ENCODE results near the gene PPP5C. TPM values are rescaled to one million over a fixed set of nuclear protein-coding genes. Genes with fewer than 3 reads are reported as not detected.
A peak's percentile ranks its signal among the peaks of the same experiment; 100 is the strongest.

Gene PPP5C
- total RNA-seq, 2 donors from 2014 or later: 60.0 to 127 TPM

DNA sequence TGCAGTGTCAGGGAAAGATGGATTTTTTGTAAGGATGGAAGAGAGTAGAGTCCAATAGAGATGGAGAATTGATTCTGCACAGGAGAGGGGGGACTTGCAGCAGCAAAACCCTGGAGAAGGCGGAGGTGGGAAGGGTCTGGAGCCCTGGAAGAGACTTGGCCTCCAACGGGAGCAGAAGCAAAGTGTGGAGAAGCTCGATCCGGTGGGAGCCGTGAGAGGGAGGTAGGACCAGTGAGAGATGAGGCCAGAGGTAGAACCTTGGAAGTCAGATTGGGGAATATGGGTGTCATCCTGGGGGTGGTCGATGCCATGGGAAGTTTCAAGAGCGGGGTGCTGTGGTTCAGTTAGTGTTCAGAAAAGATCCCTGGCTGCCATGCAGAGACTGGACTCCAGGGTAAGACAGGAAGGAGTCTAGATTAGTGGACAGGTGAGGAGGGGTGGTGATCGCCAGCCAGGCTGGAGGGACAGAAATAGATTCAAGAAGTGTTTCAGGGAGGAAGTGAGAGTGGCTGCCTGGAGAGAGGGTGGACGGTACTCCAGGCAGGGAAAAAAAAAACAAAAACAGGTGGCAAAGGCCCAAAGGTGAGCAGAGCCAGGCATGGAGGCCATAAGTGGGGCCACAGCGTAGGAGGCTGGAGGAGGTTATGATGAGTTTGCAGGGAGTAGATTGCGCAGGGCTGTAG, 2.6 kb downstream of the PPP5C start:
- Mint-ChIP-seq H3K27me3 (no peaks in the 10 kb centered on the region), H3K27ac (peak overlapping the region; percentile 98), H3K36me3 (ENCODE audit: low read depth) (peaks cover 38% of the 10 kb centered on the region), H3K4me1 (peaks cover 42% of the 10 kb centered on the region), H3K4me3 (peak overlapping the region; percentile 93), H3K9me3 (no peaks in the 10 kb centered on the region)
- ATAC-seq (replicated peaks): no peak

DNA sequence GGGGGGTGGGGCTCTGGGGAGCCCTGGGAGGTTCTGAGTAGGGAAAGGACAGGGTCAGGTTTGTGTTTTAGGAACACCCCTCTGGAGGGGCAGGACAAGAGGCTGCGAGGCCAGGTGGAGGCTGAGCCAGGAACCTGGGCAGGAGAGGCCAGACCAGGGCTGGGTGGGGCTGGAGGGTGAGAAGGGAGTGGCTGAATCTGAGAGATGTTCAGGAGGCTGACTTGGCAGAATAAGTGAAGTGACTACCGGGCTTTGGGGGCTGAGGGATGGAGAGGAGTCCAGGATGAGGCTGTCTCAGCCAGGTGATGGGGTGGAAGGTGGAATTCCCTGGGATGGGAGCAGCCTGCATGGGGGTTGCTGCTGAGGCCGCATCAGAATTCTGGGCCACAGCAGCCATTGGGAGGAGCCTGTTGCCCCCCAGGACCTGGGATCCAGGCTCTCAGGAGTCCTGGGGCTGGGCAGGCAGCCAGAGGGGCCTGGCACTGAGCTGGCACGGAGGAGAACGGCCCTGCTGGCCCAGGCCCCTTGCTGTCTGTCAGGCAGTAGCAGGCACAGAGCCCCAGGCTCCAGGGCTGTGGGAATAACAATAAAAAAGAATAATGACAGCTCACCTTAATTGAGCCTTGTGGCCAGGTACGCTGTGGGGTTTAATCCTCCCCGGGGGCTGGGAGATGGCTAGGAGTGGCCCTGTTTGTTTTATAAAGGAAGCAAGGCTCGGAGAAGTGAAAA, 3.3 kb downstream of the PPP5C start:
- peak; percentile 13 for ATAC-seq (replicated peaks)
- Mint-ChIP-seq H3K27ac (peak overlapping the region; percentile 98), H3K4me3 (peak overlapping the region; percentile 93), H3K27me3 (no peaks in the 10 kb centered on the region), H3K9me3 (no peaks in the 10 kb centered on the region), H3K4me1 (peaks cover 42% of the 10 kb centered on the region), H3K36me3 (ENCODE audit: low read depth) (peaks cover 46% of the 10 kb centered on the region)

DNA sequence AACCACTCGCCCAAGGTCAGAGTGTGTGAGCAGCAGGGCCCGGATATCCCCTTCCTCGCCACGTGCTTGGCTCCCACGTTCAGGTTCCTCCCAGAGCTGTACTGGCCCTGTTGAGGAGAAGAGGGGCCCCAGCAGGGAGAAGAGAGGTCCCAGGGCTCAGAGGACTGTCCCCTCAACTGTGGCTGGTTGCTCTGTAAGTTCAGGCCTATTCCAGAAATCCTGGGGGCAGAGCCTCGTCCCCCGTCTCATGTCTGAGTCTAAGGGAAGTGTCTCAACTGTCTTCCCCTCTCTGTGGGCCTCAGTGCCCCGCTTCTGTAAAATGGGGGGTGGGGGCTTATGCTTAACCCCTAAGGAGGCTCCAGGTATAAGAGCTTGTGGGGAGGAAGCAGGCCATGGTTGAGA, 3.9 kb downstream of the PPP5C start:
- peak; percentile 25 for ATAC-seq (replicated peaks)
- peak overlapping the region; percentile 93 for H3K4me3 Mint-ChIP-seq
- H3K36me3 Mint-ChIP-seq (ENCODE audit: low read depth): peaks cover 52% of the 10 kb centered on the region
- H3K27me3 Mint-ChIP-seq: no peaks in the 10 kb centered on the region
- H3K9me3 Mint-ChIP-seq: no peaks in the 10 kb centered on the region
- H3K27ac Mint-ChIP-seq: peak overlapping the region; percentile 98
- peaks cover 42% of the 10 kb centered on the region for H3K4me1 Mint-ChIP-seq

DNA sequence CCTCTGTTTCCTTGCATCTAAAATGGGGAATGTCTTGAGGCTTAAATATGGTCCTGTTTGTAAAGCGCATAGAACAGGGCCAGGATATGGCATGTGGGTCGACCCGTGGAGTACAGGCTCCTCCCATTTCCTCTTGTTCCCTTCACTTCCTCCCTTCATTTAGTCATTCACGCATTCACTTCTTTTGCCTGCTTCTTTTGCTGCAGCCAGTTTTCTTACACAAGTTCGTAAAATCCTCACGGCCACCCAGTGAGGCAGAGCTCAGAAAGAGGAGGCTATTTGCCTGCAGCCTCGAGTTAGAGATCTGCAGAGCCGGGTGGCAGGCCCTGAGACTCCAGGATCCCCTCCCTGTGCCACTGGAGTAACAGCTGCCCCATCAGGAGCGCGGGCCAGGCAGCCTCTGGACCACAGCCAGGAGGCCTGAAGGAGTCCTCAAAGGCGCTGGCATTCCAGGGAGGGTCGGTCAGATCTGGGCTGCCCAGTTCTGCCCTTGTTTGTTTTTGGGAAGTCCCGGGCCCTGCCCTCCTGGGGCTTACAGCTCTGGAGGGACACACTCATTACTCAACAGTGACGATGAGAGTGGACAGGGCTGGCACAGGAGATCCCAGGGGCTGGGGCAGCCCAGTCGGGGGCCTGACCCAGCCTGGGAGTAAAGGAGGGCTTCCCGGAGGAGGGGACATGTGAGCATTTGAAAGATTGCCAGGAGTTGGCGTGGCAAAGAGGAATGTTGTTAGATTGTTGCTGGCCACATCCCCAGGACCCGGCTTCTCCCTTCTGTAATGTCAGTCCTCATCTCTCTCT, 4.6 kb downstream of the PPP5C start:
- ATAC-seq (replicated peaks): peak; percentile 43
- Mint-ChIP-seq H3K27me3 (no peaks in the 10 kb centered on the region), H3K9me3 (no peaks in the 10 kb centered on the region), H3K4me3 (peak overlapping the region; percentile 93), H3K27ac (peak overlapping the region; percentile 98), H3K36me3 (ENCODE audit: low read depth) (peaks cover 57% of the 10 kb centered on the region), H3K4me1 (peaks cover 42% of the 10 kb centered on the region)

DNA sequence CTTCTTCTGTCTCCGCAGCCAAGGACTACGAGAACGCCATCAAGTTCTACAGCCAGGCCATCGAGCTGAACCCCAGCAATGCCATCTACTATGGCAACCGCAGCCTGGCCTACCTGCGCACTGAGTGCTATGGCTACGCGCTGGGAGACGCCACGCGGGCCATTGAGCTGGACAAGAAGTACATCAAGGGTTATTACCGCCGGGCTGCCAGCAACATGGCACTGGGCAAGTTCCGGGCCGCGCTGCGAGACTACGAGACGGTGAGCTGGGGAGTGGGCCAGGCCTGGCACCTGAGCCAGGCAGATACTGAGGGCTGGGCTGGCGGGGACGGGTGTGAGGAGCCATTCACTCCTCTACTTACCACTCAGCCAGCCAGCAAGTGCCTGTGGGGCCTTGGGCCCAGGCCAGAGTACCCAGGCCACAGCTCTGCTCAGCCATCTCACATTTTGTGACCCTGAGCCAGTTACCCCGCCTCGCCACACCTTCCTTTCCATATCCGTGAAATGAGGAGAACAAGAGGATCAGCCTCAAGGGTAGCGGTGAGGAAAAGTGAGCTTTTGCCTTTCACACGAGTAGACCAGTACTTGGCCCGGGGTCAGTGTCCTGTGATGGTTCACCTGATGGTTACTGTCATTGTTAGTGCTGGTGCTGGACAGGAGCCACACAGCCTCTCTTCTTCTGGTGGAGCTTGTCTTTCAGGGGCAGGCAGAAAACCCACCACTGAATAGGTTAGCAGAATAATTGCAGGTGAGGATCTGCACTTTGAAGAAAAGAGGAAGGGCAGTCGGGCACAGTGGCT, 7.0 kb downstream of the PPP5C start:
- ATAC-seq (replicated peaks): no peak
- Mint-ChIP-seq H3K4me1 (peaks cover 34% of the 10 kb centered on the region), H3K9me3 (no peaks in the 10 kb centered on the region), H3K36me3 (ENCODE audit: low read depth) (peaks cover 74% of the 10 kb centered on the region), H3K27me3 (no peaks in the 10 kb centered on the region), H3K27ac (peak overlapping the region; percentile 43), H3K4me3 (no peak overlapping the region)

DNA sequence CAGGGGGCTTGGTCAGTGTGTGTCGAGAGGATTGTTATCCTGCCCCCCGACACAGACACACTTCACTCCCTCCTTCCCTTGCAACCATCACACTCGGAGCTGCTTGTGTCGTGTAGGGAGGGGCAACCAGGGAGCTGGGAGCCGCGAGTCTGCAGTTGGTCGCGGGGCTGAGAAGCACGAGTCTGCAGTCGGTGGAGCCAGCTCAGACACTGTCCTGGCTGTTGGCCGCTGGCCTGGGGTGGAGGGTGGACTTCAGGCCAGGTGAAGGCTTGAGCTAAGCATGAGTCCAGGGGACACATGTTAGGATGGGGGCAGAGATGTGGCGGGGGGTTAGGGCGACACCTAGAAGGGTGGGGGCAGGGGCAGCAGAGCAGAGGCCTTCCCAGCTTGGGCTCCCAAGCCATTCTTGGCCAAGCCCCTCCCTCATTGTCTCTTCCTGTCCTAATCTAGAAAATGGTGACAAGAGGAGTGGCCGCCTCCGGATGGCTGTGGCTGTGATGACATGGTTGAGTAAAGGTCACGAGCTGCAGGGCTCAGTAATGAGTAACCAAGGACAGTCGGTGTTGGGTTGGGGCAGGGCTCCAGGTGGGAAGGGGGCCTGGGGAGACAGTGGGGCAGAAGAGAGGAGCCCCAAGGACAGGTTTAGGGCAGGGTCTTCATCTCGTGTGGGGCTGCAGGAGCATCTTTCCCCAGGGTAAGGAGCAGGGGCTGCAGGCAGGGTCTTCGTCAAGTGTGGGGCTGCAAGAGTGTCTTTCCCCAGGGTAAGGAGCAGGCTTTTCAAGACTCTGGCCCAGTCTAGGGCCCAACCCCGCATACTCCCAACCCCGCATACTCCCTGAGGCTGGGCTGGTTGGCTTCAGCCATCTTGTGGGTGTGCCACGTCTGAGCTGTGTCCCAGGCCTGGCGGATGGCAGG, 8.6 kb downstream of the PPP5C start:
- no peaks in the 10 kb centered on the region for H3K27me3 Mint-ChIP-seq
- H3K4me1 Mint-ChIP-seq: peaks cover 21% of the 10 kb centered on the region
- peak; percentile 60 for ATAC-seq (replicated peaks)
- no peaks in the 10 kb centered on the region for H3K9me3 Mint-ChIP-seq
- peak overlapping the region; percentile 90 for H3K27ac Mint-ChIP-seq
- H3K4me3 Mint-ChIP-seq: peak overlapping the region; percentile 20
- H3K36me3 Mint-ChIP-seq (ENCODE audit: low read depth): peaks cover 67% of the 10 kb centered on the region

DNA sequence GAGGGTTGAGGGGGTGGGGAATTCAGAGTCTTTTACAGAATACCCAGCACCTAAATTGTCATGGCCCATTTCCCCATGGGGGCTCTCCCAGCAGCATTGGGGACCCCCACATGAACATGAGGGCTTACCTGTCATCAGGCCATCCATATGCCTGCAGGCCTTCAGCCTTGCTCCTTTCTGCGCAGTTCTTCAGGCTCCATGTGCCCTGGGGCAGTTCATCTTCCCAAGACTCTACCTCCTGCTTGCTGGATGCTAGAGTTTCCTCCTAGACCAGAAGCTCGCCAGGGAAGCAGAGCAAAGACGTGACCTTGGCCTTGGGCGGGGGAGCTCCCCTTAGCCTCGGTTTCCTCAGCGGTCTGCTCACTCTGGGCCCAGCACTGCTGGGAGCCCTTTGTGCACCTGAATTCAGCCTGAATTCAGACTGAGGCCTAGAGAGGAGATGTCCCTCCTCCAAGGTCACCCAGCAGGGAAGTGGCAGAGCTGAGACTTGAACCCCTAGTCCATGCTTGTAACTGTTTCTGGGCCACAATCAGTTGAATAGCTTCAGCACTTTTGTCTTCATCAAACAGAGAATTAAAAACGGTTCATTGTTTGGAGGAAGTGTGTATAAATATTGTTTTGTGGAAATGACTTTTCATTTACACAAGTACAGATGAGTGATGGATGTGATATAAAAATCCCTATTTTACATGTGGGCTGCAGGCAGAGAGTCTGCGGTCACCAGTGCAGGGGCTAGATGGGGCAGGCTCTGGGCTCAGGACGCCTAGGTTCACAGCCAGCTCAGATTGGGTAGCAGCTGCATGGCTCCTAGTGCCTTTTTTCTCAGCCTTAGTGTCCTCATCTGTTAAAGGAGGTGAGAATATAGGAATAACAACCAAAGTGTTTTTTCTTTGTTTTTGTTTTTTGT, 9.5 kb downstream of the PPP5C start:
- Mint-ChIP-seq H3K9me3 (no peaks in the 10 kb centered on the region), H3K4me3 (no peak overlapping the region), H3K27me3 (no peaks in the 10 kb centered on the region), H3K36me3 (ENCODE audit: low read depth) (peaks cover 67% of the 10 kb centered on the region), H3K27ac (no peak overlapping the region), H3K4me1 (peaks cover 15% of the 10 kb centered on the region)
- ATAC-seq (replicated peaks): peak; percentile 44

DNA sequence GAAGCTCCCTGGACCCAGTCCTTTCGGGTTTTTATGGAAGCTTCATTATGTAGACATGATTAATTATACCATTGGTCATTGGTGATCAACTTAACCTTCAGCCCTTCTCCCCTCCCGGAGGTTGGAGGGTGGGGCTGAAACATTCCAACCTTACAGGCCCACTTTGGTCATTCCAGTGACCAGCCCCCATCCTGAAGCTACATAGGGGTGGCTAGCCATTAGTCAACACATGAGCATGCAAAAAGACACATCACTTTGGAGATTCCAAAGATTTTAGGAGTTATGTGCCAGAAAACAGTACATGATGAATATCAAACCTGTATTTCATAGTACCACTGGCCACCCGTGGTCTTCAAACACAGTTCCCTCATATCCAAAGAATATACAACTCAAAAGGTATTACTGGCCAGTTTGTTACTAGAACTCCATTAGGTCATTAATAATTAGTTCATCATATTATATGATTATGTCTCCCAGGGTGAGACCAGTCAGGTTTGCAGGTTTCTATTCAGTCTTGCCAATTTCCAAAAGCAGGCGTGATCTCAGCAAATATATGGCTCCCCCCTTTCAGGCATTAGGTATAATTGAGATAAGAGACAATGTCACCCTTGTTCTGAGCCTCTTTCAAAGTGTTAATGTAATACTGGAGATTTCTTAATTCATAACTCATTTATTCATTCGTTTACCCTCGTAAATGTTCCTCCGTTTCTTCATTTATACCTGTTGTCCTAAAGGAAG, 11.1 kb downstream of the PPP5C start:
- no peak for ATAC-seq (replicated peaks)
- peaks cover 20% of the 10 kb centered on the region for H3K4me1 Mint-ChIP-seq
- H3K27ac Mint-ChIP-seq: no peak overlapping the region
- no peaks in the 10 kb centered on the region for H3K9me3 Mint-ChIP-seq
- peaks cover 72% of the 10 kb centered on the region for H3K36me3 Mint-ChIP-seq (ENCODE audit: low read depth)
- H3K4me3 Mint-ChIP-seq: no peak overlapping the region
- no peaks in the 10 kb centered on the region for H3K27me3 Mint-ChIP-seq

DNA sequence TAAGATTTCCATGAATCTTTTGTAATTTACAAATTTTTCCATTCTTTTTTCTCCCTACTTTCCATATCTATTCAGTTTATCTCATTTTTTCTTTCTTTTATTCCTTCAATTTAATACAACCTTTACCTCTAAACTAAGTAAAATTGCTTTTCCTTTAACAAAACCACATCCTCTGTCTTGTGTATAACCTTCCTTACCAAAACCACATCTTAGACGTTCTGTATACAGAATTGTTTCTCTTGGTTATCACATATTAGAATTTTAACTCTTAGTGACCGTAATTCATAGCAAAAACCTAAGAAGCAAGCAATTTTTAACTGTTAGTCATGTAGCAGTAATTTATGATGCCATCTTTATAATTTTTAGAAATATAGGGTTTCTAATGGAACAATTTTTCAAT, 15.0 kb downstream of the PPP5C start:
- peaks cover 71% of the 10 kb centered on the region for H3K36me3 Mint-ChIP-seq (ENCODE audit: low read depth)
- H3K9me3 Mint-ChIP-seq: no peaks in the 10 kb centered on the region
- H3K4me3 Mint-ChIP-seq: peak overlapping the region; percentile 54
- H3K27me3 Mint-ChIP-seq: no peaks in the 10 kb centered on the region
- no peak for ATAC-seq (replicated peaks)
- no peak overlapping the region for H3K27ac Mint-ChIP-seq
- peaks cover 14% of the 10 kb centered on the region for H3K4me1 Mint-ChIP-seq

DNA sequence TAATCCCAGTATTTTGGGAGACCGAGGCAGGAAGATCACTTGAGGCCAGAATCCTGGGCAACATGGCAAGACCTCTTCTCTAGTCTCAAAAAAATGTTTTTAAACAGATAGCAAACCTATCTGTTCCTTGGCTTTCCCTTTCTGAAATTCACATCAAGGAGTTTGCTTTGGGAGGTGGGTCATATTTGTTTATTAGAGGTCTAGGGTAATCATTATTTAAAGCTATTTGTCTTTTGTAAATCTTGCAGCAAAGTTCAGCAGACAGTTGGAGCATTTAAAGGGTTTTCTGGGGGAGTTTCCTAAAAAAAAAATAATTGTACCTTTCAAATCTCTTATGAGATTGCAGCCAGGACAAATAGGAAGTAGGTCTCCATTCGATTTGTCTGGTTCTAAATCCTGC, 17.5 kb downstream of the PPP5C start:
- H3K4me1 Mint-ChIP-seq: peaks cover 6% of the 10 kb centered on the region
- no peak overlapping the region for H3K4me3 Mint-ChIP-seq
- peaks cover 59% of the 10 kb centered on the region for H3K36me3 Mint-ChIP-seq (ENCODE audit: low read depth)
- H3K9me3 Mint-ChIP-seq: no peaks in the 10 kb centered on the region
- no peak overlapping the region for H3K27ac Mint-ChIP-seq
- no peaks in the 10 kb centered on the region for H3K27me3 Mint-ChIP-seq
- ATAC-seq (replicated peaks): no peak

DNA sequence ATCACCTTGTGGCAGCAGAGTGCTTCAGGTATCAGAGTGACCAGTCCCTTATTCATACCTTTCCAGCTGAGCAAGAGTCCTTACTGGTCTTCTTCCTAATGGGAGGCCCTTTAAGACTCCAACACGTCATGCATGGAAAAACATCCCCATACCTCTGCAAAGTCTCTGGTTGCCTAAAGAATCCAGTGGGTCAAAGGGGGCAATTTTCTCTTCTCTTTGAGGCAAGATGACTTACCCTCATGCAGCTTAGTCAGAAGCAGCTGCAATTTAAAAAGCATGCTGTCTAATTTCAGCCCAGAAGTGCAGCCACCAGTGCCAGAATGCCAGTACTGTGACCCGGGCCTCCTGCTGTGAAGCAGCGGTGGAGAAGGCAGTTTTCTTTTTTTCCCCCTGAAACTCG, 18.7 kb downstream of the PPP5C start:
- no peak overlapping the region for H3K4me3 Mint-ChIP-seq
- peaks cover 59% of the 10 kb centered on the region for H3K36me3 Mint-ChIP-seq (ENCODE audit: low read depth)
- no peak overlapping the region for H3K27ac Mint-ChIP-seq
- H3K27me3 Mint-ChIP-seq: no peaks in the 10 kb centered on the region
- ATAC-seq (replicated peaks): no peak
- H3K4me1 Mint-ChIP-seq: peaks cover 6% of the 10 kb centered on the region
- no peaks in the 10 kb centered on the region for H3K9me3 Mint-ChIP-seq

DNA sequence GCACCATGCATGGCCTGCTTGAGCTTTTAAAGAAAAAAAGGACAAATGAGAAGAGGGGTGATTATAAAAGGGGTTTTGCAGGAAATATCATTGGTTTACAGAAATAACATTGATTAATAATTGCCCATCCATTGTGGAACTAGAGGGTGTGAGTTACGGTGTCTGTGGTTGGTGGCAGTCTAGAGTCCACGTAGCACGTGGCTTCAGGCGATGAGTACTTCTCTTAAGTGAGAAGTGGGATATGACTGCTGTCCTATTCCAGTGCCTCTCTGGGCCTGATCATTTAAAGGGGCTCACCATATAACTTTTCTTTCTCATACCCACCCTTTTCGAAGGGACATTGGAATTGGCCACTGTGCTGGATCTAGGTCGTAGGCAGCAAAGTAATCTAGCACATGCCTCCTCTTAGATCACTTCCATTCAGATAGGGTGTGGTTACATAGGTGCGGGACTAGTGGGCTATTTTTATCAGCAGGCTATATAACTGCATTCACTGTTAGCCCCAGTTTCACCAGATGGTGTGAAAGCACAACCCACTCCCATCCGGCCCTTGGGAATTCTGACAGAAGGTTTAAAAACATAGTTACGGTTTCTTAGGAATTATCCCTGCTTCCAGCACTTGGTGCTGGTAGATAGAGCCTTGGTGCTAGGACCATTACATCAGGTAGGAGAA, 19.9 kb downstream of the PPP5C start:
- Mint-ChIP-seq H3K36me3 (ENCODE audit: low read depth) (peaks cover 64% of the 10 kb centered on the region), H3K9me3 (no peaks in the 10 kb centered on the region), H3K27me3 (no peaks in the 10 kb centered on the region), H3K4me3 (no peak overlapping the region), H3K4me1 (peaks cover 8% of the 10 kb centered on the region), H3K27ac (no peak overlapping the region)
- no peak for ATAC-seq (replicated peaks)

All from activated T-helper 17 cell treated with anti-CD3 and anti-CD28 coated beads, Interleukin-2, amount 50 U/mL, for 72 hours (primary cell).